ENCODE data around the gene SKI.

SKI gene

GRCh38 chr1:2358651-2359640 lies 130.8 kb downstream of the SKI start:
- DNase-seq = no peak

Data from NCI-H1417 treated with DMSO at 0.1 percent for 48 hours (cell line).